Midbrain (tissue), 1 donor: Measurements from ENCODE around the gene CPNE5.

Experiments used
- DNase-seq: peaks from one replicate; lab custom pipeline; 2025; lab: John Stamatoyannopoulos, UW

CPNE5 gene

GRCh38 chr6:36791085-36791484 is 48.2 kb downstream of the CPNE5 start:
- DNase-seq = no peak

GRCh38 chr6:36788768-36789167 is 50.5 kb downstream of the CPNE5 start:
- no peak for DNase-seq

GRCh38 chr6:36788186-36788585 is 51.1 kb downstream of the CPNE5 start:
- DNase-seq = no peak

GRCh38 chr6:36787210-36787609 is 52.0 kb downstream of the CPNE5 start:
- no peak for DNase-seq

GRCh38 chr6:36786055-36786675 is 53.1 kb downstream of the CPNE5 start:
- no peak for DNase-seq

GRCh38 chr6:36784376-36784636 is 54.9 kb downstream of the CPNE5 start:
- DNase-seq = no peak

- DNase-seq = no peak
These were observed 55.5 kb downstream of the CPNE5 start for GRCh38 chr6:36783603-36784375.

- DNase-seq = no peak
These were observed 57.6 kb downstream of the CPNE5 start for GRCh38 chr6:36781669-36782068.

GRCh38 chr6:36780442-36781177 is 58.6 kb downstream of the CPNE5 start:
- no peak for DNase-seq

GRCh38 chr6:36779227-36779626 is 60.0 kb downstream of the CPNE5 start:
- DNase-seq = no peak

- DNase-seq = no peak
These were observed 61.4 kb downstream of the CPNE5 start for GRCh38 chr6:36777801-36778200.

- no peak for DNase-seq
These were observed 63.1 kb downstream of the CPNE5 start for GRCh38 chr6:36776167-36776566.

GRCh38 chr6:36774331-36774730 is 64.9 kb downstream of the CPNE5 start:
- no peak for DNase-seq

- DNase-seq = no peak
These were observed 66.8 kb downstream of the CPNE5 start for GRCh38 chr6:36772397-36772796.

GRCh38 chr6:36771145-36771544 is 68.1 kb downstream of the CPNE5 start:
- no peak for DNase-seq

GRCh38 chr6:36769676-36770499 is 69.4 kb downstream of the CPNE5 start:
- DNase-seq = no peak

GRCh38 chr6:36769183-36769675 is 70.0 kb downstream of the CPNE5 start:
- no peak for DNase-seq

GRCh38 chr6:36766399-36766945 is 72.8 kb downstream of the CPNE5 start:
- DNase-seq = no peak

- DNase-seq = peak; percentile 78
These were observed 73.4 kb downstream of the CPNE5 start for GRCh38 chr6:36765594-36766398.

GRCh38 chr6:36765190-36765589 is 74.1 kb downstream of the CPNE5 start:
- DNase-seq = no peak

GRCh38 chr6:36762123-36762522 is 77.1 kb downstream of the CPNE5 start:
- DNase-seq = no peak
